ENCODE results near the gene PRKG1.

GRCh38 chr10:51709324-51709972, 635.2 kb downstream of the PRKG1 start:
- TF ChIP-seq NFIC (IDR thresholded peaks at IDR 0.05) (no peak), ZBTB7A (IDR thresholded peaks at IDR 0.05; ENCODE audit: low read depth) (no peak), FOXM1 (IDR thresholded peaks at IDR 0.05; ENCODE audit: borderline replicate concordance, low read depth) (no peak), REST (IDR thresholded peaks at IDR 0.05; ENCODE audit: low read depth) (no peak), EP300 (IDR thresholded peaks at IDR 0.05; ENCODE audit: borderline replicate concordance) (no peak), MAX (IDR thresholded peaks at IDR 0.05) (no peak), EGR1 (IDR thresholded peaks at IDR 0.05) (no peak), RAD21 (IDR thresholded peaks at IDR 0.05; ENCODE audit: low read depth) (no peak), TCF12 (IDR thresholded peaks at IDR 0.05; ENCODE audit: low read depth) (no peak), TEAD4 (IDR thresholded peaks at IDR 0.05) (no peak), TAF1 (IDR thresholded peaks at IDR 0.05; ENCODE audit: low read depth) (no peak)
- TF ChIP-seq, protein P1, sequence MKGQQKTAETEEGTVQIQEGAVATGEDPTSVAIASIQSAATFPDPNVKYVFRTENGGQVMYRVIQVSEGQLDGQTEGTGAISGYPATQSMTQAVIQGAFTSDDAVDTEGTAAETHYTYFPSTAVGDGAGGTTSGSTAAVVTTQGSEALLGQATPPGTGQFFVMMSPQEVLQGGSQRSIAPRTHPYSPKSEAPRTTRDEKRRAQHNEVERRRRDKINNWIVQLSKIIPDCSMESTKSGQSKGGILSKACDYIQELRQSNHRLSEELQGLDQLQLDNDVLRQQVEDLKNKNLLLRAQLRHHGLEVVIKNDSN (IDR thresholded peaks at IDR 0.05): no peak

Data from Ishikawa (cell line).